HUDEP-2 (cell line): ENCODE results near the gene ELMO3.

ENCODE experiments used
- DNase-seq, 76 experiments: peaks; one replicate each; lab custom pipeline; 2025; ENCODE audit not compliant: unreplicated experiment in 76 of 76; lab: John Stamatoyannopoulos, UW

ELMO3 gene

GRCh38 chr16:67250045-67250327, 51.1 kb downstream of the ELMO3 start:
- DNase-seq: no peak

- no peak for DNase-seq
Observed at GRCh38 chr16:67252609-67253497, 53.9 kb downstream of the ELMO3 start.
